UCSD-AML1 (cell line): ENCODE measurements around the gene CAPN2.

Experiments used
- DNase-seq: peaks from one replicate; lab custom pipeline; 2025; ENCODE audit not compliant: unreplicated experiment; lab: John Stamatoyannopoulos, UW

Gene CAPN2

DNA sequence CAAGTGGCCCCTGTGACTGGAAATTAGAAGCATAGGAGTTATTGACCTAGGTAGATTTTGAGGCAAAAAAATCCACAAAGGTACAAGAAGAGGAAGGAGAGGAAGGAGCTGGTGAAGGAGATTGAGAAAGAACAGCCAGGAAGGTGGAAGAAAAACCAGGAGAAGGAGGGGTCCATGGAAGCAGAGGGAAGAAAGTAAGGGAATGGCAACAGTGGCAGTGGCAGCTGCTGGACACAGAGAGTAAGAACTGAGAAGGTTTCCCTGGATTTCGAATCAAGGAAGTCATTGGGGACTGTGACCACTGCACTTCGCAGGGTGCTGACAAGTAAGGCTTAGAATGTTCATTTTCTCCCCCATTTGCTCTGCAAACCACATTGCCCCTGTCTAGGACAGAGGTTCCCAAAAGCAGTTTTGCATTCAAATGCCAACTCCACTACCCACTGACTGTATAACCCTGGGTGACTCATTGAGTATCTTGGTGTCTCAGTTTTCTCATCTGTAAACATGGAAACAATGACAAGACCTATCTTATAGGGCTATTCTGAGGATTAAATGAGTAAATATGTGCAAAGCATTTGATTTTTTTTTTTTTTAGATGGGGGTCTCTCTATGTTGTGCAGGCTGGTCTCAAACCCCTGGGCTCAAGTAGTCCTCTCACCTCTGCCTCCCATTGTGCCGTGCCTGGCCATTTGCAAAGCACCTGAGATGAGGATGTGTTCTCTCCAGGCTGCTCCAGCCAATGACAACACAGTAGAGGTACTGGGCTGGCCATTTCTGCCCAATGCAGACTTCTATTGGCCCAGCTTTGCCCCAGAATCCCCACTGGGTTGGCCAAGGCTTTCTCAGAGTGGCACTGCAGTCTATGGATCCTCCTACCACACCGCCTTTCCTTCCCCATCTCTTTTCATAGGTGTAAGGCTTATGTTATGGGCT lies 9.3 kb upstream of the CAPN2 start:
- DNase-seq = no peak

GRCh38 chr1:223703668-223704013 lies 8.7 kb upstream of the CAPN2 start:
- no peak for DNase-seq

GRCh38 chr1:223704921-223705878 lies 7.1 kb upstream of the CAPN2 start:
- DNase-seq = peak; percentile 34

DNA sequence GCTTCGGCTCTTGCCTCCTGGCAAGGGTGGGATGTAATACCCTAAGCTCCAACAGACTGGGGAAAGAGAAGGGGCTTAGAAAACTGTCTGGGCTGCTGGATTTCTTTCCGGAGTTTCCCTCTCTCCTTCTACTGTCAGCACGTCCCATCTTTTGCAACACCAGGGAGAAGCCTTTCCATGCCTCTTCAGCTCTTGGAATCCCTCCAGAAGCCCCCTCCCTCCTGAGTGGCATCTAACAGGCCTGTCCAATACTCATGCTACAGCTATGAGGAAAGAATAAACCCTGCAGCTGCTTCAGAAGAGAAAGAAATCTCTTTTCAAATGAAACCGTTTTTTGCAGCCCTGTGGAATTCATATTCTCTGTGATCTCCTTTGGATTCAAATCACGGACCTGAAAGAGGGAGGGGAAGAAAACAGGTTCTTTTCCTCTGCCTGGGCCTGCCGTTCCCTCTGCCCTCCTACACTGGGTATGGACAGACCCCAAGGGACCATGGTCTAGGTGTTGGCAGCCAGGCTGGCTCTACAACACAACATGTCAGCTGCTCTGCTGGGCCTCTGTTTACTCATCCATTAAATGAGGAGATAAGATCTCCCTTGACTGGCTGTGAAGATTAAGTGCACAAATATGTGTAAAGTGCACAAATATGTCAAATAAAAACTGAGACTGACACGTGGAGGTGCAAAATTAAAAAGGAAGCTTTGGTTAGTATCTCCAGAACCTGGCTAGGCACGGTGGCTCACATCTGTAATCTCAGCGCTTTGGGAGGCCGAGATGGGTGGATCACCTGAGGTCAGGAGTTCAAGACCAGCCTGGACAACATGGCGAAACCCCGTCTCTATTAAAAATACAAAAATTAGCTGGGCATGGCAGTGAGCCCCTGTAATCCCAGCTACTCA lies 6.0 kb upstream of the CAPN2 start:
- no peak for DNase-seq

- no peak for DNase-seq
Measured at GRCh38 chr1:223707256-223708000, 4.9 kb upstream of the CAPN2 start.

- no peak for DNase-seq
Measured at GRCh38 chr1:223708001-223708359, 4.4 kb upstream of the CAPN2 start.

- DNase-seq = no peak
Measured at GRCh38 chr1:223708651-223709268, 3.6 kb upstream of the CAPN2 start.

DNA sequence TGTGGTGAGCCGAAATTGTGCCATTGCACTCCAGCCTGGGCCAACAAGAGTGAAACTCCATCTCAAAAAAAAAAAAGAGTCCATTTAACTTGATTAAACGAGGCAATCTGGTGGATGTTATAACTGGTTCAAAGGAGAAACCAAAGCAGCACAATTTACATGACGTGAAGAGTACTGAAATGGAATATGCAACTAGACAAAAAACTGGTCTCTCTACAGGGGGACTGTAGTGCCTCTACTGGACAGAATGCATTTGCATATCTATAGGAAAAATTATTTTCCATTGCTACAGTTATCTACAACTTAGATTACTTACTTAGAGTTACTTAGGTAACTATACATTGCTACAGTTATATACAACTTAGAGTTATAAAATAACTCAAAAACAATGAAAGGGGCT lies 2.7 kb upstream of the CAPN2 start:
- no peak for DNase-seq

DNA sequence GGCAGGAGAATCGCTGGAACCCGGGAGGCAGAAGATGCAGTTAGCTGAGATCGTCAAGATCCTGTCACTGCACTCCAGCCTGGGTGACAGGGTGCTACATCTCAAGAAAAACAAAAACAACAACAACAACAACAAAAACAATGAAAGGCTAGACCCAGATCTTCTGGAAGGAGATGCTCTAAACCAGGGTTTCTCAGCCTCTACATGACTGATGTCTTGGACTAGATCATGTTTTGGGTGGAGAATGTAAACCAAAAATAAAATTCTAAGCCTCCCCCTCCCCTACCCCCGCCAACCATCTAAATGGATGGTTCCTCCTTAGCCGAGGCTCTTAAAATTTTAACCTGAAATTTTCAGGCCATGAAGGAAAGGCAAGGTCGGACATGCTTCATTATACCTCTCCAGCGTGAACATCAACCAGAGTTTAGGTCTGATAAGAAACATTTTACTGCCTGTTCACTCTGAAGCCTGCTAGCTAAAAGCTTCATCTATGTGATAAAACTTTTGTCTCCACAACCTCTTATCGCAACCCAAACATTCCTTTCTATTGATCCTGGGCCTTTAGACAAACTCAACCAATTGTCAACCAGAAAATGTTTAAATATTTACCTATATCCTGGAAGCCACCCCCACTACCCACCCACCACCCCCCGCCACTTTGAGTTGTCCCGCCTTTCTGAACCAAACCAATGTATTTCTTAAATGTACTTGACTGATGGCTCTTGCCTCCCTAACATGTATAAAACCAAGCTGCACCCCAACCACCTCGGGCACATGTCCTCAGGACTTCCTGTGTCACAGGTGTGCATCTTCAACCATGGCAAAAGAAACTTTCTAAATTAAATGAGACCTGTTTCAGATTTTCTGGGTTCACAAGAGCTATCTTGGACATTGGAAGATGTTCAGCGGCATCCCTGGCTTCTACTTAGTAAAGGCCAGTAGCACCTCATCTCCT lies 1.9 kb upstream of the CAPN2 start:
- DNase-seq = no peak

DNA sequence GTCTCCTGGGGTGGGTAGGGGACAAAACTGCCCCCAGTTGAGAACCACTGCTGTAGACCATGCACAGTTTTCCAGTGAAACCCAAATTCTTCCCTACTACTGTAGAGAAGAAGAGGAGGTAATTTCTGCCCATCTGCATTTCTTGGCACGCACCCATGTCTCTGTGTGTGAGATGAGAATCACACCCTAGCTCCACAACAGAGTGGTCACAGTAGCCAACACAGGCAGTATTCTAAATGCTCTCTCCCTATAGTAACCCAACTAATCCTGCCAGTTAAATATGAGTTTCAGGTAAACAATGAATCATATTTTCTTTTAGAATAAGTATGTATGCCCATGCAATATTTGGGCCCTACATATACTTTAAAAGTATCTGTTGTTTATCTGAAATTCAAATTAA lies 1.2 kb upstream of the CAPN2 start:
- no peak for DNase-seq

- DNase-seq = no peak
Measured at GRCh38 chr1:223711747-223712193, 569 bp upstream of the CAPN2 start.

- peak; percentile 59 for DNase-seq
Measured at GRCh38 chr1:223712850-223713474, 623 bp downstream of the CAPN2 start.

- no peak for DNase-seq
Measured at GRCh38 chr1:223713546-223714420, 1.4 kb downstream of the CAPN2 start.

- DNase-seq = no peak
Measured at GRCh38 chr1:223714421-223714724, 2.0 kb downstream of the CAPN2 start.

DNA sequence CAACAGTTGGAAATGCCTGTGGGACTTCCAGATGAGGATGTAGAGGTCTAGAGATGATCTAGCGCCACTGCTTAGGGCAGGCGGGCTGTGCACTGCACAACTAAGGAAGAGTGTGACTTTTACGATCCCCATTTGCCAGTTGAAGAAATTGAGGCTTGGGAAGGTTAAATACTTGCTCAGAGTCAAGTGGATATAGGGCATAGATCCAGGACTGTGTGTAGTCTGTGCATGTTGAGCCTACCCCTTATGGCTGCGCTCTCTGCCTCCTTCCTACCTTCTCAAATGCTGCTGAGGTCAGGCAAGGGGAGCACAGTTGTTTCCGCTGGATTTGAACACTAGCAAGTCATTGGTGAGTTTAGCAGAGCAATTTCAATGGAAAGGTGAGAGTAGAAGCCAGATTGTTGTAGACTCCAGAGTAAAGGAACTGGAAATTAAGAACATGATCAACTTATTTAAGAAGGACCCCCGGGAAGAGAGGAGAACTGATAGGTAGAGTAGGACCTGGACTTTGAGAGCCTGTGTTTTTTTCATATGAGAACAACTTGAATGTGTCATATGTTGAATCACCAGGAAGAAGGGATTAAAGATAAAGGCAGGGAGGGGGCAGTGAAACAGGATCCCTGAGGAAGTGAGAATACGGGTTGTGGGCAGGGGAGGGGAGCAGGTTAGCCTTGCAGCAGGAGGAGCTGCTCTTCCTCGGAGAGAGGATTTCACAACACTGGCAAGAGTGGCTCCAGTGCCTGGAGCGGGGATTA lies 2.7 kb downstream of the CAPN2 start:
- DNase-seq = peak; percentile 32

- DNase-seq = no peak
Measured at GRCh38 chr1:223715604-223716172, 3.3 kb downstream of the CAPN2 start.
